HFF-Myc (cell line): ENCODE measurements around the gene ZNF469.
"Not testable (repeated sequence)": the region's sequence is repeated elsewhere in the genome, so short reads cannot be mapped to it uniquely, and the experiment has no call there.

Experiments used
- DNase-seq: peaks from one replicate; pipeline ENCODE4 v3.0.0-alpha.2; 2011; ENCODE audit warnings: low read depth; ENCODE audit errors: extremely low read depth
- H3K4me3 ChIP-seq: replicated peaks from 2 replicates; pipeline ENCODE4 v1.5.1; 2011; ENCODE audit warnings: low read depth, mild to moderate bottlenecking, control low read depth, low read length
- CTCF ChIP-seq: IDR thresholded peaks from 2 replicates; pipeline ENCODE4 v1.5.1; 2012; ENCODE audit warnings: mild to moderate bottlenecking, low read depth, low read length, control low read depth; ENCODE audit errors: missing control alignments

ZNF469 gene

DNA sequence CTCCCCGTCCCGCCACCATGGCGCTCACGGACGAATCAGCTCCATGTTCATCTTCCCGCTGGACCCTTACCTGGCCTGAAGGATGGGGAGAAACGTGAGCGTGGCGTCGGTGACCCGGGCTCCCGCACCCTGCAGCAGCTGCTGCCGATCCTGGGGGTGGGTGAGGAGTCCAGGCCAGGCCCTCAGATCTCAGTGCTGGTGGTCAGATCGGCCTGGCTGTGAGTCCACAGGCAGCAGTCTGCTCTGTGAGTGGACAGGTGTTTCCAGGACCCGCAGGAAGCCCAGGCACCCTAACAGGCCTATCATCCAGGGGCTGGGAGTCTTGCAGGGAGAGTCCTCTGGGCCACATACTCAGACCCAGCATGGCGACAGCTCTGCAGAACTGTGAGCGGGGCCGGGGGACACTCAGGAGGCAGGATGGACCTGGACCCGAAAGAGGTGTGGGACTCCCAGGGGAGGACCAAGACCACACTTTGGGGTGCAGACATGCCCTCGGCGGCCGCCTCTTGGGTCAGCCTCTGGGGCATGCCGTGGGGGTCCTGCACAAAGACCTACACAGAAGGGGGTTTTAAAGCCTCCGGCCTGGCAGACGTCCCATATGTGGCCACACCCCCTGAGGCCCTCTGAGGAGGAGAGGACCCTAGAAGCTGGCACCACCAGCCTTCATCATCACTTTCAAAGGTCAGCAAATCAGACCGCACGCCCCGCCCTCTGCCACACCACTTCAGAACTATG lies 27.2 kb upstream of the ZNF469 start:
- H3K4me3 ChIP-seq = no peak overlapping the region
- no peak for DNase-seq
- TF ChIP-seq CTCF = no peak

- no peak for TF ChIP-seq CTCF
- no peak for DNase-seq
- H3K4me3 ChIP-seq = no peak overlapping the region
Observed at GRCh38 chr16:88356124-88356726, 26.5 kb upstream of the ZNF469 start.

DNA sequence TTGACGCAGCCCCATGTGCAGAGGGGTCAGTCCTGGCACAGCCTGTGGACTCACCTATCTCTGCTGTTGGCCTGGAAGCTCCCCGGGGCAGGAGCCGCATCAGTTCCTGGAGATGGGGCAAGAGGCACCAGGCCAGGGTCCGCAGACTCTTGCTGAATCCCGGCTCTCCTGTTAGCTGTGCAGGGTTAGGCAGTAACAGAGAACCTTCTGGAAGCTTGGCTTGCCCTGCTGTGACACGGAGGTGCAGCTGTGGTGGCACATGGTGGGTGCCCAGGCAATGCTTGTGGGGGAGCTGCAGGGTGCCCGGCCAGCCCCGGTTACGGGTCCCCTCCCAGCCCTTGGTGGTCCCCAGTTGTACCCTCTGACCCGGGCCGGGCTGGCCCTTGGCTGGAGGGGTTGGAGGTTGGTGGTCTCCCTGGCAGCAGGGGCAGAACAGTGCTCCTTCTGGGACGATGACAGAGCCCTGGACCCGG lies 26.0 kb upstream of the ZNF469 start:
- H3K4me3 ChIP-seq = no peak overlapping the region
- TF ChIP-seq CTCF = no peak
- no peak for DNase-seq

DNA sequence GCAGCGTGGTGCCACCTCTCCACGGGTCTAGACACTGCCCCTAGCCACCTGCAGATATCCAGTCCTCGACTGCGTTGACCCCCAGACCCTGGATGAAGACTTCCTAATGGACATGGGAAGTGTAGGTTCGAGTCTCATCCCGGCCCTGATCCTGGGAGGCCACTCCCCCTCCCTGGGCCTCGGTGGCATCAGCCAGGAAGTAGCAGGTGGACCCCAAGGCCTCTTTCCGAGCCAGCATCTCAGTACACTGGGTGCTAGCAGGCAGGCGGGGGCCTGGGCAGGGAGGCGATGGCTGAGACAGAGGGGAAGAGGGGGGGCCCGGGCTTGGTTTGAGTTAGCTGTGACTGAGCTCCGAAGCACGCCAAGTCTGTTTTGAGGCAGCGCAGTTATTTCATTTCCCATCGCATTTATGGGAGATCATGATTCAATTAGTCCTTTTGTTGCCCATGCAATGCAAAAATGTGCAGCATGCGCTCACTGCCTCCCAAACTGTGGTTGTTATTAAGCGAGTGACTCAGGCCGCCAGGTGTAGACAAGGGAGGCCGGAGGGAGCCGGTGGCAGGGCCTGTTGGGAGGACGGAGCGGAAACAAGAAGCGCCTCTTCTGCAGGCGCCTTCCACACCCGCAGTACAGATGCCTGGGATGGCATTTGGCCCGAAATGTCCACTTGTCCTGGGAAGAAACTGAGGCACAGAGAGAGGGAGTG lies 25.3 kb upstream of the ZNF469 start:
- DNase-seq = peak; percentile 85
- TF ChIP-seq CTCF = no peak

GRCh38 chr16:88358023-88358420 lies 24.7 kb upstream of the ZNF469 start:
- no peak for DNase-seq
- H3K4me3 ChIP-seq = no peak overlapping the region
- TF ChIP-seq CTCF = no peak

More for the DNA sequence above, 25.3 kb upstream of the ZNF469 start:
- no peak overlapping the region for H3K4me3 ChIP-seq

DNA sequence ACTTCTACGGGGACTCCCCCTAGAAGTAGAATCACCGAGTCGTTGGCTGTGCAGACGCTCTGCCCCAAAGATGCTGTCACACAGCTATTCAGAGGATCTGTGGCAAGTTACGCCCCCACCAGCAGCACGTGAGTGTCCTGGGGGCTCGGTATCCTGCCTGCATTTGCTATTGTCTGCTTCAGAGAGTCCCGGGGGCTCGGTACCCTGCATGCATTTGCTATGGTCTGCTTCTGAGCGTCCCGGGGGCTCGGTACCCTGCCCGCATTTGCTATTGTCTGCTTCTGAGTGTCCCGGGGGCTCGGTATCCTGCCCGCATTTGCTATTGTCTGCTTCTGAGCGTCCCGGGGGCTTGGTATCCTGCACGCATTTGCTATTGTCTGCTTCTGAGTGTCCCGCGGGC lies 23.8 kb upstream of the ZNF469 start:
- no peak overlapping the region for H3K4me3 ChIP-seq
- no peak for TF ChIP-seq CTCF

DNA sequence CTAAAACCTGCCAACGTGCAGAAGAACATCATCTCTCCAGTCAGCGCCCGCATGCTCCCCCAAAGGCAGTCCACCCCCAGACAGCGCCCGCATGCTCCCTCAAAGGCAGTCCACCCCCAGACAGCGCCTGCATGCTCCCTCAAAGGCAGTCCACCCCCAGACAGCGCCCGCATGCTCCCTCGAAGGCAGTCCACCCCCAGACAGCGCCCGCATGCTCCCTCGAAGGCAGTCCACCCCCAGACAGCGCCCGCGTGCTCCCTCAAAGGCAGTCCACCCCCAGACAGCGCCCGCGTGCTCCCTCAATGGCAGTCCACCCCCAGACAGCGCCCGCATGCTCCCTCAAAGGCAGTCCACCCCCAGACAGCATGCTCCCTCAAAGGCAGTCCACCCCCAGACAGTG lies 22.4 kb upstream of the ZNF469 start:
- not testable (repeated sequence) for DNase-seq

More for the DNA sequence above, 23.8 kb upstream of the ZNF469 start:
- no peak for DNase-seq

More for the DNA sequence above, 22.4 kb upstream of the ZNF469 start:
- H3K4me3 ChIP-seq = not testable (repeated sequence)
